Thymus (tissue), 11 donors: ENCODE measurements around the gene OR6A2. TPM values are rescaled to one million over a fixed set of nuclear protein-coding genes. Genes with fewer than 3 reads are reported as not detected.

ENCODE experiments used
- DNase-seq, 9 donors: peaks; one replicate each; pipeline ENCODE4 v3.0.0-alpha.2; 2013; ENCODE audit warnings: low spot score in 9 of 9, low read depth in 6 of 9, missing footprints in 1 of 9
- H3K27ac ChIP-seq, 2 donors: one replicate each; pipeline ENCODE4 v1.5.1; 2013; ENCODE audit warnings: control low read depth in 1 of 2, low read depth in 1 of 2, low read length in 1 of 2, mild to moderate bottlenecking in 1 of 2, moderate library complexity in 1 of 2
- H3K27me3 ChIP-seq, 2 donors: one replicate each; pipeline ENCODE4 v1.5.1; 2013; ENCODE audit warnings: low read length in 1 of 2; ENCODE audit not compliant: control insufficient read depth in 2 of 2, insufficient read depth in 1 of 2
- H3K36me3 ChIP-seq, 2 donors: one replicate each; pipeline ENCODE4 v1.5.1; 2013; ENCODE audit warnings: low read length in 1 of 2, mild to moderate bottlenecking in 1 of 2, moderate library complexity in 1 of 2; ENCODE audit not compliant: control insufficient read depth in 2 of 2, insufficient read depth in 2 of 2
- H3K4me1 ChIP-seq, 2 donors: one replicate each; pipeline ENCODE4 v1.5.1; 2013; ENCODE audit warnings: low read length in 2 of 2; ENCODE audit not compliant: control insufficient read depth in 2 of 2, insufficient read depth in 2 of 2
- H3K4me3 ChIP-seq, 2 donors: one replicate each; pipeline ENCODE4 v1.5.1; 2013; ENCODE audit warnings: low read length in 2 of 2, control low read depth in 1 of 2, mild to moderate bottlenecking in 1 of 2
- H3K9me3 ChIP-seq, 2 donors: one replicate each; pipeline ENCODE4 v1.5.1; 2013; ENCODE audit warnings: low read length in 1 of 2, mild to moderate bottlenecking in 1 of 2; ENCODE audit not compliant: control insufficient read depth in 2 of 2, insufficient read depth in 1 of 2
- WGBS: extraction: QIAGEN DNeasy Blood & Tissue Kit; methylation state at CpG from one replicate; pipeline ENCODE4 v1.1.7; 2013; 5-methylcytosine and 5-hydroxymethylcytosine counted together
- polyA plus RNA-seq: library from polyadenylated mRNA; stranded (reverse); fragments of 200-250 nt; gene quantifications from one replicate; pipeline ENCODE4 v1.2.3, GENCODE V29; 2013
- total RNA-seq: library from RNA; stranded (reverse); fragments of 120-200 nt; gene quantifications from one replicate; pipeline ENCODE4 v1.2.4, GENCODE V29; 2013
- donor health status: healthy.

The OR6A2 gene
- total and polyA plus RNA-seq, 2 donors = 0.05 TPM

GRCh38 chr11:6780829-6781228 is 18.7 kb downstream of the OR6A2 start:
- Histone ChIP-seq H3K27ac (no peak overlapping the region), H3K9me3 (no peaks in the 10 kb centered on the region), H3K4me3 (no peak overlapping the region), H3K27me3 (no peaks in the 10 kb centered on the region), H3K36me3 (no peaks in the 10 kb centered on the region), H3K4me1 (no peaks in the 10 kb centered on the region)
- DNase-seq = no peak

- H3K27me3 ChIP-seq = no peaks in the 10 kb centered on the region
- H3K9me3 ChIP-seq = no peaks in the 10 kb centered on the region
- no peaks in the 10 kb centered on the region for H3K36me3 ChIP-seq
- H3K27ac ChIP-seq = no peak overlapping the region
- no peak for DNase-seq
- no peak overlapping the region for H3K4me3 ChIP-seq
- H3K4me1 ChIP-seq = no peaks in the 10 kb centered on the region
These were observed 21.0 kb downstream of the OR6A2 start for GRCh38 chr11:6778518-6778917.

- Histone ChIP-seq H3K4me3 (no peak within 1 kb of the TSS), H3K4me1 (no peaks in the 10 kb centered on the region), H3K9me3 (no peaks in the 10 kb centered on the region), H3K27me3 (no peaks in the 10 kb centered on the region), H3K27ac (no peak within 1 kb of the TSS), H3K36me3 (no peaks in the 10 kb centered on the region)
- DNase-seq = no peak
- WGBS = 52% methylated on average over 4 of the region's 4 CpGs
These were observed 27.3 kb downstream of the OR6A2 start, which contains the start of gene OR2AG2 for GRCh38 chr11:6771926-6772893. OR2AG2 (minus strand) TSS chr11:6771976; CDS start chr11:6768957, 3,019 bp downstream.

GRCh38 chr11:6757373-6757967 is 42.0 kb downstream of the OR6A2 start:
- H3K4me3 ChIP-seq = no peak overlapping the region
- H3K27ac ChIP-seq = no peak overlapping the region
- H3K36me3 ChIP-seq = no peaks in the 10 kb centered on the region
- H3K9me3 ChIP-seq = peaks cover 0 to 2% of the 10 kb centered on the region in 2 donors
- 50% methylated on average over 2 of the region's 2 CpGs for WGBS
- DNase-seq = peak in 6 of 9 donors; percentile 35 to 78 (median 58)
- no peaks in the 10 kb centered on the region for H3K27me3 ChIP-seq
- H3K4me1 ChIP-seq = no peaks in the 10 kb centered on the region

- Histone ChIP-seq H3K27ac (no peak overlapping the region), H3K4me1 (no peaks in the 10 kb centered on the region), H3K36me3 (no peaks in the 10 kb centered on the region), H3K9me3 (no peaks in the 10 kb centered on the region), H3K27me3 (no peaks in the 10 kb centered on the region), H3K4me3 (no peak overlapping the region)
- DNase-seq = no peak
- WGBS = 98% methylated on average over 1 of the region's 1 CpG
These were observed 43.5 kb downstream of the OR6A2 start for GRCh38 chr11:6755953-6756347.

- no peaks in the 10 kb centered on the region for H3K27me3 ChIP-seq
- no peak overlapping the region for H3K4me3 ChIP-seq
- H3K9me3 ChIP-seq = no peaks in the 10 kb centered on the region
- peak in 4 of 9 donors; percentile 10 to 54 (median 33) for DNase-seq
- no peaks in the 10 kb centered on the region for H3K4me1 ChIP-seq
- no peaks in the 10 kb centered on the region for H3K36me3 ChIP-seq
- H3K27ac ChIP-seq = no peak overlapping the region
- 31% methylated on average over 5 of the region's 5 CpGs for WGBS
These were observed 44.1 kb downstream of the OR6A2 start for GRCh38 chr11:6755303-6755952.

GRCh38 chr11:6747097-6747668 is 52.3 kb downstream of the OR6A2 start:
- Histone ChIP-seq H3K4me3 (no peak overlapping the region), H3K27me3 (no peaks in the 10 kb centered on the region), H3K9me3 (no peaks in the 10 kb centered on the region), H3K4me1 (peaks cover 2 to 9% of the 10 kb centered on the region in 2 donors), H3K36me3 (no peaks in the 10 kb centered on the region), H3K27ac (peak overlapping the region in 1 of 2 donors; percentile 87)
- WGBS = 58% methylated on average over 3 of the region's 3 CpGs
- no peak for DNase-seq

- Histone ChIP-seq H3K4me3 (peak overlapping the region; percentile 51 to 56), H3K4me1 (peaks cover 2 to 9% of the 10 kb centered on the region in 2 donors), H3K27me3 (no peaks in the 10 kb centered on the region), H3K36me3 (no peaks in the 10 kb centered on the region), H3K9me3 (no peaks in the 10 kb centered on the region), H3K27ac (peak overlapping the region; percentile 87)
- no peak for DNase-seq
- WGBS = 41% methylated on average over 1 of the region's 1 CpG
These were observed 52.9 kb downstream of the OR6A2 start for GRCh38 chr11:6746626-6747025.
